GM12801 (cell line): ENCODE measurements around the gene MAU2.

Experiments used
- CTCF ChIP-seq: IDR thresholded peaks from one replicate; pipeline ENCODE4 v1.5.1; 2011; ENCODE audit warnings: control low read depth; ENCODE audit not compliant: insufficient read length; ENCODE audit errors: extremely low read depth

MAU2 gene

GRCh38 chr19:19388568-19389555 lies 68.2 kb downstream of the MAU2 start:
- TF ChIP-seq CTCF, result no peak

GRCh38 chr19:19399733-19400433 lies 79.3 kb downstream of the MAU2 start:
- no peak for TF ChIP-seq CTCF

GRCh38 chr19:19402656-19403372 lies 82.2 kb downstream of the MAU2 start:
- TF ChIP-seq CTCF, result no peak

GRCh38 chr19:19403373-19403901 lies 82.8 kb downstream of the MAU2 start:
- TF ChIP-seq CTCF, result no peak

GRCh38 chr19:19404879-19405860 lies 84.5 kb downstream of the MAU2 start, which contains the start of gene GATAD2A:
TSS of gene GATAD2A (plus strand) at chr19:19405675. CDS start at chr19:19465346, 59,671 bp downstream.
- TF ChIP-seq CTCF, result no peak

GRCh38 chr19:19405971-19406877 lies 85.6 kb downstream of the MAU2 start:
- no peak for TF ChIP-seq CTCF
